ENCODE data around the gene C4A.

The C4A gene

GRCh38 chr6:31958741-31959739 lies 22.8 kb upstream of the C4A start, which contains the start of the genes NELFE and SKIC2 (continued):
- TF ChIP-seq PATZ1 (tag by site-specific recombination; IDR thresholded peaks at IDR 0.05), result peak; percentile 96
- TF ChIP-seq OSR2 (tag by site-specific recombination; IDR thresholded peaks at IDR 0.05), result peak; percentile 28; the same call in 1 of the 2 replicates
- no peak for TF ChIP-seq ZNF654 (tag by site-specific recombination; IDR thresholded peaks at IDR 0.05; ENCODE audit: low read depth)
- peak; percentile 45; the same call in 1 of the 2 replicates for TF ChIP-seq YY2 (tag by site-specific recombination; IDR thresholded peaks at IDR 0.05)
- TF ChIP-seq YY1 (tag by site-specific recombination; IDR thresholded peaks at IDR 0.05), result peak; percentile 44
- no peak for TF ChIP-seq ZNF302 (tag by site-specific recombination; IDR thresholded peaks at IDR 0.05; ENCODE audit: low read depth)
- peak; percentile 34; the same call in 1 of the 2 replicates for TF ChIP-seq GLIS1 (tag by site-specific recombination; IDR thresholded peaks at IDR 0.05)
- peak; percentile 90 for TF ChIP-seq ZNF76 (tag by site-specific recombination; IDR thresholded peaks at IDR 0.05; ENCODE audit: borderline replicate concordance, low read depth)
- no peak for TF ChIP-seq ZFP37 (tag by site-specific recombination; IDR thresholded peaks at IDR 0.05)
- TF ChIP-seq ZNF211 (tag by site-specific recombination; IDR thresholded peaks at IDR 0.05; ENCODE audit: low read depth), result no peak
- TF ChIP-seq BCL11A (tag by site-specific recombination; IDR thresholded peaks at IDR 0.05; ENCODE audit: low read depth), result peak; percentile 99
- no peak for TF ChIP-seq ZNF623 (tag by site-specific recombination; IDR thresholded peaks at IDR 0.05)
- no peak for TF ChIP-seq ZNF146 (tag by site-specific recombination; IDR thresholded peaks at IDR 0.05)

- ChIA-PET POLR2A (interaction anchor here (1.1 to 1.7 kb wide), 3 partner anchors 8 to 63 kb away, joined by 3 to 8 read pairs (median 4); partner anchors contain the start of gene DXO), CTCF (interaction anchor here (0.9 to 2.0 kb wide), 3 partner anchors 9 to 72 kb away, joined by 3 to 13 read pairs (median 5); partner anchors contain the start of gene DXO)
- peaks cover 10 to 77% of the 10 kb centered on the region in 2 experiments for H3K36me3 ChIP-seq (ENCODE audit: control insufficient read depth in 2 of 2, insufficient read depth in 1 of 2, low read length in 2 of 2)
- H3K4me1 ChIP-seq (ENCODE audit: control insufficient read depth, insufficient read depth, low read length), result no peaks in the 10 kb centered on the region; the same call in 1 of the 2 replicates
- no peaks in the 10 kb centered on the region for H3K9me3 ChIP-seq (ENCODE audit: control insufficient read depth, insufficient read depth, low read depth, low read length)
- TF ChIP-seq SETDB1 (IDR thresholded peaks at IDR 0.05; ENCODE audit: insufficient read length, low read length) (no peak), REST (tag by site-specific recombination; IDR thresholded peaks at IDR 0.05) (no peak), KLF10 (tag by site-specific recombination; IDR thresholded peaks at IDR 0.05) (no peak), ZBTB49 (tag by site-specific recombination; IDR thresholded peaks at IDR 0.05; ENCODE audit: low read depth) (no peak), ZNF266 (tag by site-specific recombination; IDR thresholded peaks at IDR 0.05; ENCODE audit: low read depth) (no peak), ZNF561 (tag by site-specific recombination; IDR thresholded peaks at IDR 0.05; ENCODE audit: borderline replicate concordance) (no peak), ZNF416 (tag by site-specific recombination; IDR thresholded peaks at IDR 0.05) (no peak), ZNF558 (tag by site-specific recombination; IDR thresholded peaks at IDR 0.05) (no peak)
- H3K4me3 ChIP-seq (ENCODE audit: low read depth, low read length), result no peak overlapping the region
- no peak overlapping the region for H3K27ac ChIP-seq (ENCODE audit: extremely low read depth, low read depth, low read length)
Measured at GRCh38 chr6:31961616-31962015, 20.2 kb upstream of the C4A start.

Measured in HEK293 (cell line).